ENCODE data around the gene CIB2. TPM values are rescaled to one million over a fixed set of nuclear protein-coding genes. Genes with fewer than 3 reads are reported as not detected.

The CIB2 gene
- total and polyA plus RNA-seq, 2 donors: 6.9 to 11.4 TPM

- H3K27ac ChIP-seq (ENCODE audit: low read depth): no peak overlapping the region
- no peak for DNase-seq (ENCODE audit: extremely low spot score)
- no peaks in the 10 kb centered on the region for H3K4me1 ChIP-seq (ENCODE audit: insufficient read depth)
- no peak overlapping the region for H3K4me3 ChIP-seq (ENCODE audit: low read depth, low read length)
- 31% methylated on average over 5 of the region's 5 CpGs for WGBS
- no peaks in the 10 kb centered on the region for H3K36me3 ChIP-seq (ENCODE audit: insufficient read depth)
These were observed 37.8 kb downstream of the CIB2 start for GRCh38 chr15:78093242-78094020.

- Histone ChIP-seq H3K4me1 (ENCODE audit: insufficient read depth) (no peaks in the 10 kb centered on the region), H3K4me3 (ENCODE audit: low read depth, low read length) (no peak within 1 kb of the TSS), H3K27ac (ENCODE audit: low read depth) (no peak within 1 kb of the TSS), H3K36me3 (ENCODE audit: insufficient read depth) (no peaks in the 10 kb centered on the region)
- DNase-seq (ENCODE audit: extremely low spot score): no peak
- 72% methylated on average over 11 of the region's 11 CpGs for WGBS
These were observed 38.8 kb downstream of the CIB2 start, which contains the start of gene SH2D7 for GRCh38 chr15:78092261-78093041. Gene SH2D7, plus strand, starts transcription at chr15:78092561. Its CDS starts 24 bp downstream, at chr15:78092585.

GRCh38 chr15:78090422-78091063 lies 40.7 kb downstream of the CIB2 start:
- Histone ChIP-seq H3K4me1 (ENCODE audit: insufficient read depth) (no peaks in the 10 kb centered on the region), H3K36me3 (ENCODE audit: insufficient read depth) (no peaks in the 10 kb centered on the region), H3K27ac (ENCODE audit: low read depth) (no peak overlapping the region), H3K4me3 (ENCODE audit: low read depth, low read length) (no peak overlapping the region)
- DNase-seq (ENCODE audit: extremely low spot score): no peak
- 96% methylated on average over 3 of the region's 3 CpGs for WGBS

- DNase-seq (ENCODE audit: extremely low spot score): no peak
- Histone ChIP-seq H3K36me3 (ENCODE audit: insufficient read depth) (no peaks in the 10 kb centered on the region), H3K27ac (ENCODE audit: low read depth) (no peak overlapping the region), H3K4me3 (ENCODE audit: low read depth, low read length) (no peak overlapping the region), H3K4me1 (ENCODE audit: insufficient read depth) (no peaks in the 10 kb centered on the region)
- WGBS: 85% methylated on average over 3 of the region's 3 CpGs
These were observed 42.5 kb downstream of the CIB2 start for GRCh38 chr15:78088773-78089080.

GRCh38 chr15:78087951-78088772 lies 43.1 kb downstream of the CIB2 start:
- no peak overlapping the region for H3K4me3 ChIP-seq (ENCODE audit: low read depth, low read length)
- 91% methylated on average over 12 of the region's 12 CpGs for WGBS
- no peak for DNase-seq (ENCODE audit: extremely low spot score)
- H3K4me1 ChIP-seq (ENCODE audit: insufficient read depth): no peaks in the 10 kb centered on the region
- H3K27ac ChIP-seq (ENCODE audit: low read depth): no peak overlapping the region
- no peaks in the 10 kb centered on the region for H3K36me3 ChIP-seq (ENCODE audit: insufficient read depth)

GRCh38 chr15:78085928-78086327 lies 45.3 kb downstream of the CIB2 start:
- DNase-seq (ENCODE audit: extremely low spot score): no peak

GRCh38 chr15:78084449-78084750 lies 46.8 kb downstream of the CIB2 start:
- 84% methylated on average over 5 of the region's 5 CpGs for WGBS
- Histone ChIP-seq H3K4me3 (ENCODE audit: low read depth, low read length) (no peak overlapping the region), H3K4me1 (ENCODE audit: insufficient read depth) (peaks cover 3% of the 10 kb centered on the region), H3K36me3 (ENCODE audit: insufficient read depth) (no peaks in the 10 kb centered on the region), H3K27ac (ENCODE audit: low read depth) (no peak overlapping the region)
- DNase-seq (ENCODE audit: extremely low spot score): no peak

More at GRCh38 chr15:78085928-78086327, 45.3 kb downstream of the CIB2 start:
- Histone ChIP-seq H3K4me1 (ENCODE audit: insufficient read depth) (peaks cover 3% of the 10 kb centered on the region), H3K27ac (ENCODE audit: low read depth) (no peak overlapping the region), H3K36me3 (ENCODE audit: insufficient read depth) (no peaks in the 10 kb centered on the region), H3K4me3 (ENCODE audit: low read depth, low read length) (no peak overlapping the region)
- WGBS: 57% methylated on average over 1 of the region's 1 CpG

- WGBS: 91% methylated on average over 6 of the region's 6 CpGs
- no peak overlapping the region for H3K4me3 ChIP-seq (ENCODE audit: low read depth, low read length)
- no peak for DNase-seq (ENCODE audit: extremely low spot score)
- H3K4me1 ChIP-seq (ENCODE audit: insufficient read depth): peaks cover 3% of the 10 kb centered on the region
- H3K27ac ChIP-seq (ENCODE audit: low read depth): no peak overlapping the region
- no peaks in the 10 kb centered on the region for H3K36me3 ChIP-seq (ENCODE audit: insufficient read depth)
These were observed 47.4 kb downstream of the CIB2 start for GRCh38 chr15:78083687-78084448.

GRCh38 chr15:78083186-78083585 lies 48.1 kb downstream of the CIB2 start:
- Histone ChIP-seq H3K4me1 (ENCODE audit: insufficient read depth) (peaks cover 3% of the 10 kb centered on the region), H3K27ac (ENCODE audit: low read depth) (peak overlapping the region; percentile 12), H3K36me3 (ENCODE audit: insufficient read depth) (no peaks in the 10 kb centered on the region), H3K4me3 (ENCODE audit: low read depth, low read length) (no peak overlapping the region)
- 90% methylated on average over 4 of the region's 4 CpGs for WGBS
- no peak for DNase-seq (ENCODE audit: extremely low spot score)

- no peak overlapping the region for H3K27ac ChIP-seq (ENCODE audit: low read depth)
- H3K4me3 ChIP-seq (ENCODE audit: low read depth, low read length): no peak overlapping the region
- WGBS: 62% methylated on average over 1 of the region's 1 CpG
- no peaks in the 10 kb centered on the region for H3K36me3 ChIP-seq (ENCODE audit: insufficient read depth)
- DNase-seq (ENCODE audit: extremely low spot score): no peak
- H3K4me1 ChIP-seq (ENCODE audit: insufficient read depth): peaks cover 3% of the 10 kb centered on the region
These were observed 48.5 kb downstream of the CIB2 start for GRCh38 chr15:78082743-78083110.

- no peak for DNase-seq (ENCODE audit: extremely low spot score)
- H3K36me3 ChIP-seq (ENCODE audit: insufficient read depth): no peaks in the 10 kb centered on the region
- 57% methylated on average over 5 of the region's 5 CpGs for WGBS
These were observed 49.0 kb downstream of the CIB2 start for GRCh38 chr15:78082106-78082742.

GRCh38 chr15:78080088-78080460 lies 51.2 kb downstream of the CIB2 start:
- Histone ChIP-seq H3K27ac (ENCODE audit: low read depth) (no peak overlapping the region), H3K36me3 (ENCODE audit: insufficient read depth) (no peaks in the 10 kb centered on the region), H3K4me3 (ENCODE audit: low read depth, low read length) (no peak overlapping the region), H3K4me1 (ENCODE audit: insufficient read depth) (peaks cover 3% of the 10 kb centered on the region)
- WGBS: 94% methylated on average over 8 of the region's 8 CpGs
- no peak for DNase-seq (ENCODE audit: extremely low spot score)

More at GRCh38 chr15:78082106-78082742, 49.0 kb downstream of the CIB2 start:
- Histone ChIP-seq H3K27ac (ENCODE audit: low read depth) (peak overlapping the region; percentile 42), H3K4me3 (ENCODE audit: low read depth, low read length) (no peak overlapping the region), H3K4me1 (ENCODE audit: insufficient read depth) (peaks cover 3% of the 10 kb centered on the region)

All from urinary bladder (tissue), 4 donors.